ENCODE measurements around the gene RAB40C.

Gene RAB40C

GRCh38 chr16:640614-641013 lies 50.7 kb downstream of the RAB40C start:
- Histone ChIP-seq H2AFZ (ENCODE audit: low read length) (no peak overlapping the region), H3F3A (ENCODE audit: low read depth) (no peaks in the 10 kb centered on the region), H3K27me3 (ENCODE audit: insufficient read depth, low read length, poor library complexity, severe bottlenecking) (no peaks in the 10 kb centered on the region), H3K9me2 (replicated peaks; ENCODE audit: low read depth, low read length) (no peaks in the 10 kb centered on the region), H3K79me2 (ENCODE audit: insufficient read depth, low read length) (peaks cover 8% of the 10 kb centered on the region; the same call in 1 of the 2 replicates), H3K9me3 (ENCODE audit: insufficient read depth, low read depth, low read length) (no peaks in the 10 kb centered on the region), H3K9ac (ENCODE audit: low read depth, low read length, poor library complexity, severe bottlenecking) (peak overlapping the region; percentile 91), H4K20me1 (ENCODE audit: insufficient read depth, low read length, poor library complexity, severe bottlenecking) (no peaks in the 10 kb centered on the region), H3K4me1 (ENCODE audit: insufficient read depth, low read length, poor library complexity, severe bottlenecking) (peaks cover 6% of the 10 kb centered on the region), H3K36me3 (ENCODE audit: insufficient read depth, low read length) (no peaks in the 10 kb centered on the region), H3K4me3 (ENCODE audit: low read length, poor library complexity, severe bottlenecking) (peak overlapping the region; percentile 82), H3K4me2 (ENCODE audit: low read depth, low read length, poor library complexity, severe bottlenecking) (peak overlapping the region; percentile 76)
- TF ChIP-seq EZH2phosphoT487 (IDR thresholded peaks at IDR 0.05; ENCODE audit: borderline replicate concordance) (no peak), CTCF (conservative IDR thresholded peaks at IDR 0.05; ENCODE audit: low read length) (no peak)

GRCh38 chr16:641326-642188 lies 51.7 kb downstream of the RAB40C start, which contains the start of gene MCRIP2:
Gene MCRIP2 (plus strand): TSS chr16:641828. CDS start chr16:641992, 164 bp downstream.
- H3F3A ChIP-seq (ENCODE audit: low read depth), result no peaks in the 10 kb centered on the region
- H3K4me2 ChIP-seq (ENCODE audit: low read depth, low read length, poor library complexity, severe bottlenecking), result peak within 1 kb of the TSS; percentile 76
- peak within 1 kb of the TSS; percentile 82 for H3K4me3 ChIP-seq (ENCODE audit: low read length, poor library complexity, severe bottlenecking)
- no peaks in the 10 kb centered on the region for H3K9me2 ChIP-seq (replicated peaks; ENCODE audit: low read depth, low read length)
- peaks cover 6% of the 10 kb centered on the region for H3K4me1 ChIP-seq (ENCODE audit: insufficient read depth, low read length, poor library complexity, severe bottlenecking)
- peak within 1 kb of the TSS; percentile 61; the same call in 1 of the 2 replicates for H2AFZ ChIP-seq (ENCODE audit: low read length)
- peak within 1 kb of the TSS; percentile 91 for H3K9ac ChIP-seq (ENCODE audit: low read depth, low read length, poor library complexity, severe bottlenecking)
- H3K36me3 ChIP-seq (ENCODE audit: insufficient read depth, low read length), result no peaks in the 10 kb centered on the region
- no peak for TF ChIP-seq CTCF (conservative IDR thresholded peaks at IDR 0.05; ENCODE audit: low read length)
- TF ChIP-seq EZH2phosphoT487 (IDR thresholded peaks at IDR 0.05; ENCODE audit: borderline replicate concordance), result no peak
- no peaks in the 10 kb centered on the region for H3K27me3 ChIP-seq (ENCODE audit: insufficient read depth, low read length, poor library complexity, severe bottlenecking)
- peaks cover 5% of the 10 kb centered on the region; the same call in 1 of the 2 replicates for H3K79me2 ChIP-seq (ENCODE audit: insufficient read depth, low read length)
- H3K9me3 ChIP-seq (ENCODE audit: insufficient read depth, low read depth, low read length), result no peaks in the 10 kb centered on the region
- no peaks in the 10 kb centered on the region for H4K20me1 ChIP-seq (ENCODE audit: insufficient read depth, low read length, poor library complexity, severe bottlenecking)

- H3K36me3 ChIP-seq (ENCODE audit: insufficient read depth, low read length), result no peaks in the 10 kb centered on the region
- H3K9me3 ChIP-seq (ENCODE audit: insufficient read depth, low read depth, low read length), result no peaks in the 10 kb centered on the region
- H3K79me2 ChIP-seq (ENCODE audit: insufficient read depth, low read length), result peaks cover 5% of the 10 kb centered on the region; the same call in 1 of the 2 replicates
- H3K9me2 ChIP-seq (replicated peaks; ENCODE audit: low read depth, low read length), result no peaks in the 10 kb centered on the region
- peak overlapping the region; percentile 82 for H3K4me3 ChIP-seq (ENCODE audit: low read length, poor library complexity, severe bottlenecking)
- no peaks in the 10 kb centered on the region for H3F3A ChIP-seq (ENCODE audit: low read depth)
- H3K4me2 ChIP-seq (ENCODE audit: low read depth, low read length, poor library complexity, severe bottlenecking), result peak overlapping the region; percentile 76
- H2AFZ ChIP-seq (ENCODE audit: low read length), result no peak overlapping the region; the same call in 1 of the 2 replicates
- H3K4me1 ChIP-seq (ENCODE audit: insufficient read depth, low read length, poor library complexity, severe bottlenecking), result peaks cover 6% of the 10 kb centered on the region
- no peaks in the 10 kb centered on the region for H4K20me1 ChIP-seq (ENCODE audit: insufficient read depth, low read length, poor library complexity, severe bottlenecking)
- peak overlapping the region; percentile 62 for H3K9ac ChIP-seq (ENCODE audit: low read depth, low read length, poor library complexity, severe bottlenecking)
- TF ChIP-seq CTCF (conservative IDR thresholded peaks at IDR 0.05; ENCODE audit: low read length) (no peak), EZH2phosphoT487 (IDR thresholded peaks at IDR 0.05; ENCODE audit: borderline replicate concordance) (no peak)
- no peaks in the 10 kb centered on the region for H3K27me3 ChIP-seq (ENCODE audit: insufficient read depth, low read length, poor library complexity, severe bottlenecking)
These were observed 52.6 kb downstream of the RAB40C start for GRCh38 chr16:642189-643049.

Data from Loucy (cell line).